Femur (tissue), 1 donor: ENCODE measurements around the gene ARRB2.
"Not testable (repeated sequence)": the region's sequence is repeated elsewhere in the genome, so short reads cannot be mapped to it uniquely, and the experiment has no call there.

ENCODE experiments used
- DNase-seq: peaks from one replicate; pipeline ENCODE4 v3.0.0-alpha.2; 2017

The ARRB2 gene

GRCh38 chr17:4704574-4704907 is 5.9 kb upstream of the ARRB2 start:
- not testable (repeated sequence) for DNase-seq

GRCh38 chr17:4704991-4705390 is 5.4 kb upstream of the ARRB2 start:
- no peak for DNase-seq

GRCh38 chr17:4706121-4706520 is 4.3 kb upstream of the ARRB2 start:
- DNase-seq: no peak

- DNase-seq: no peak
Measured at GRCh38 chr17:4708436-4708835, 2.0 kb upstream of the ARRB2 start.

GRCh38 chr17:4710693-4711634 is 532 bp downstream of the ARRB2 start:
- DNase-seq: peak; percentile 48

GRCh38 chr17:4711661-4712181 is 1.3 kb downstream of the ARRB2 start:
- DNase-seq: peak; percentile 58

- no peak for DNase-seq
Measured at GRCh38 chr17:4712526-4712925, 2.1 kb downstream of the ARRB2 start.

GRCh38 chr17:4714340-4715062 is 4.1 kb downstream of the ARRB2 start:
- not testable (repeated sequence) for DNase-seq

GRCh38 chr17:4715063-4715744 is 4.8 kb downstream of the ARRB2 start:
- no peak for DNase-seq

- DNase-seq: no peak
Measured at GRCh38 chr17:4716081-4716480, 5.6 kb downstream of the ARRB2 start.

- DNase-seq: no peak
Measured at GRCh38 chr17:4717791-4718190, 7.4 kb downstream of the ARRB2 start.

GRCh38 chr17:4718276-4718675 is 7.8 kb downstream of the ARRB2 start:
- DNase-seq: no peak

- no peak for DNase-seq
Measured at GRCh38 chr17:4719146-4719545, 8.7 kb downstream of the ARRB2 start.

GRCh38 chr17:4719684-4720221 is 9.3 kb downstream of the ARRB2 start:
- no peak for DNase-seq

GRCh38 chr17:4720787-4721186 is 10.4 kb downstream of the ARRB2 start:
- DNase-seq: no peak

- no peak for DNase-seq
Measured at GRCh38 chr17:4721203-4722135, 11.0 kb downstream of the ARRB2 start.

- no peak for DNase-seq
Measured at GRCh38 chr17:4722678-4723240, 12.3 kb downstream of the ARRB2 start.

GRCh38 chr17:4724650-4725049 is 14.2 kb downstream of the ARRB2 start:
- no peak for DNase-seq

- DNase-seq: no peak
Measured at GRCh38 chr17:4725646-4726310, 15.3 kb downstream of the ARRB2 start.

- no peak for DNase-seq
Measured at GRCh38 chr17:4728124-4728523, 17.7 kb downstream of the ARRB2 start.

- no peak for DNase-seq
Measured at GRCh38 chr17:4733073-4733531, 22.7 kb downstream of the ARRB2 start.
